Uterus (tissue), 4 donors: ENCODE measurements around the gene CIB4. TPM values are rescaled to one million over a fixed set of nuclear protein-coding genes. Genes with fewer than 3 reads are reported as not detected.
"Not testable (repeated sequence)": the region's sequence is repeated elsewhere in the genome, so short reads cannot be mapped to it uniquely, and the experiment has no call there.

Source experiments
- DNase-seq, 2 donors: peaks; one replicate each; pipeline ENCODE4 v3.0.0-alpha.2; 2019 to 2020
- H3K27ac ChIP-seq, 2 donors: fragments of 200-600 bp; sonication (generic); 1 replicate in 1 of 2; 2 replicates in 1 of 2; pipeline ENCODE4 v1.5.1; 2016 to 2018
- H3K27me3 ChIP-seq, 2 donors: fragments of 200-600 bp; sonication (generic); one replicate each; pipeline ENCODE4 v1.5.1; 2018 to 2019; ENCODE audit warnings: control low read depth in 1 of 2
- H3K36me3 ChIP-seq, 2 donors: fragments of 200-600 bp; sonication (generic); one replicate each; pipeline ENCODE4 v1.5.1; 2019; ENCODE audit warnings: control low read depth in 1 of 2
- H3K4me1 ChIP-seq, 2 donors: fragments of 200-600 bp; sonication (generic); one replicate each; pipeline ENCODE4 v1.5.1; 2018 to 2019; ENCODE audit warnings: control low read depth in 1 of 2
- H3K4me3 ChIP-seq, 2 donors: fragments of 200-600 bp; sonication (generic); 1 replicate in 1 of 2; 2 replicates in 1 of 2; pipeline ENCODE4 v1.5.1; 2018 to 2019; ENCODE audit warnings: mild to moderate bottlenecking in 1 of 2
- H3K9me3 ChIP-seq, 2 donors: fragments of 200-600 bp; sonication (generic); one replicate each; pipeline ENCODE4 v1.5.1; 2019; ENCODE audit warnings: control low read depth in 1 of 2
- POLR2A ChIP-seq, 2 donors: fragments of 450-650 bp; IDR thresholded peaks; one replicate each; pipeline ENCODE4 v1.6.1; 2016; ENCODE audit warnings: antibody characterized with exemption in 2 of 2, mild to moderate bottlenecking in 1 of 2, moderate library complexity in 1 of 2
- intact Hi-C: fragments of 100-400 bp; cut with DNase I; formaldehyde crosslinking; loops from one replicate; pipeline ENCODE4 v1.15.1; 2023; ENCODE audit warnings: low total_unique reads
- total RNA-seq, 4 donors: library from RNA; depleted of rRNA in 3 of 4; stranded (reverse); fragments of >200 nt in 3 of 4; gene quantifications; one replicate each; pipeline versions ENCODE4 v1.1.0 to v1.2.4, GENCODE V29; 2014 to 2023
- TF ChIP-seq, protein P1 (sequence below), 4 experiments: fragments of 200-600 bp in 2 of 4; fragments of 450-650 bp in 2 of 4; sonication (generic) in 2 of 4; IDR thresholded peaks; one replicate each; pipeline ENCODE4 v1.5.1; 2016 to 2019; ENCODE audit warnings: antibody characterized with exemption in 4 of 4, mild to moderate bottlenecking in 2 of 4, moderate library complexity in 1 of 4
- donor health status: DM: yes; HTN: yes; CAD: no.

Gene CIB4
- total RNA-seq, 4 donors from 2014 or later = 0.61 TPM; not detected in 3

DNA sequence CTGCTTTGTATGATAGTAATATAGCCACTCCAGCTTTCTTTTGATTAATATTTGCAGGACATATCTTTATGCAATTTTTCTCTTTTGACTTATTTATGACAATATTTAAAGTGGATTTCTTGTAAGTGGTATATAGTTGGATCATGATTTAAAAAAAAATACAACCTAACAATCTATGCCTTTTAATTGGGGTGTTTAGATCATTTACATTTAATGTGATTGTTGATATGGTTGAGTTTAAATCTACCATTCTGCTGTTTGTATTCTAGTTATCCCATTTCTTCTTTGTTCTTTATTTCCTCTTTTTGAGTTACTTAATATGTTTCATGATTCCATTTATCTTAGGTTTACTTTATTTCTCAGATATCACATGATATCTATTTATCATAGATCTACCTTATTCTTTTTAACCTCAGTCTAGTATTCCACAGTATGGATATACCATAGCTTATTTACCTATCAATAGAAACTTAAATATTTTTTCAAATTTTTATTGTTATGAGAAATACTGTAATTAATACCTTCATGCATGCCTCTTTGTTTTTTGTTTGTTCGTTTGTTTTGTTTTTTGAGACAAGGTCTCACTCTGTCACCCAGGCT lies 19.3 kb upstream of the CIB4 start:
- TF ChIP-seq, protein P1, sequence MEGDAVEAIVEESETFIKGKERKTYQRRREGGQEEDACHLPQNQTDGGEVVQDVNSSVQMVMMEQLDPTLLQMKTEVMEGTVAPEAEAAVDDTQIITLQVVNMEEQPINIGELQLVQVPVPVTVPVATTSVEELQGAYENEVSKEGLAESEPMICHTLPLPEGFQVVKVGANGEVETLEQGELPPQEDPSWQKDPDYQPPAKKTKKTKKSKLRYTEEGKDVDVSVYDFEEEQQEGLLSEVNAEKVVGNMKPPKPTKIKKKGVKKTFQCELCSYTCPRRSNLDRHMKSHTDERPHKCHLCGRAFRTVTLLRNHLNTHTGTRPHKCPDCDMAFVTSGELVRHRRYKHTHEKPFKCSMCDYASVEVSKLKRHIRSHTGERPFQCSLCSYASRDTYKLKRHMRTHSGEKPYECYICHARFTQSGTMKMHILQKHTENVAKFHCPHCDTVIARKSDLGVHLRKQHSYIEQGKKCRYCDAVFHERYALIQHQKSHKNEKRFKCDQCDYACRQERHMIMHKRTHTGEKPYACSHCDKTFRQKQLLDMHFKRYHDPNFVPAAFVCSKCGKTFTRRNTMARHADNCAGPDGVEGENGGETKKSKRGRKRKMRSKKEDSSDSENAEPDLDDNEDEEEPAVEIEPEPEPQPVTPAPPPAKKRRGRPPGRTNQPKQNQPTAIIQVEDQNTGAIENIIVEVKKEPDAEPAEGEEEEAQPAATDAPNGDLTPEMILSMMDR (IDR thresholded peaks at IDR 0.05) = no peak
- no peak for TF ChIP-seq POLR2A (IDR thresholded peaks at IDR 0.05)
- H3K4me3 ChIP-seq = no peak overlapping the region
- H3K9me3 ChIP-seq = no peaks in the 10 kb centered on the region
- H3K27me3 ChIP-seq = no peaks in the 10 kb centered on the region
- no peak overlapping the region for H3K27ac ChIP-seq
- intact Hi-C loops = no loop called here
- DNase-seq = no peak
- no peaks in the 10 kb centered on the region for H3K4me1 ChIP-seq
- no peaks in the 10 kb centered on the region for H3K36me3 ChIP-seq

DNA sequence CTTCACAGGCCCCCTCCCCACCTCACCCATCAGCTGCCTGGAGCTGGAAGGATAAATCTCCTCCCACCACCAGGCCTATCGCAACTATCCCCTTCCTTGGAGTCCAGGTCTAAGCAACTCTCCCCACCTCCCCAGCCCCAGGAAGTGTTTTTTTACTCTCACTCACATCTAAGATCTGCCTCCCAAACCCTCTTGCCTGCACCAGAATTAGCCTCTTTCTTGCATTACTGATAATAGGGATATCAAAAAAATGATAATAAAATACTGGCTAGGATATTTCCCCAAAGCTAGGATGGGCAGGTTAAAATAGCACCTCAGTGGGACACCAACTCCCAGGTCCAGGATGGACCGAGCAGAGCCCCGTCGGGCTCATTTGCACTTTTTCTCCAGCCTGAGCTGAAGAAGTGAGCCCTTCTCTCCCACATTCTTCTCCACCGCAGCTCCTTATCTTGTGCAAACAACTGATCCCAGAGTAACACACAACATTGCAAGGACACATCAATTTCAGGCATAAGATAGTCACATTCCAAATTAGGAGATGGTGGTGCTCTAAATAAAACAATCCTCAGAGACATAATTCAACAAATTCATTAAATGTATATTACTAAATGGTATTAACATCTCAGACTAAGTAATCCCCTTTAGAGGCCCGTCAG lies 17.7 kb upstream of the CIB4 start:
- H3K4me3 ChIP-seq = no peak overlapping the region
- no peak overlapping the region for H3K27ac ChIP-seq
- no peaks in the 10 kb centered on the region for H3K36me3 ChIP-seq
- no peaks in the 10 kb centered on the region for H3K9me3 ChIP-seq
- TF ChIP-seq POLR2A (IDR thresholded peaks at IDR 0.05) = no peak
- TF ChIP-seq, protein P1 (IDR thresholded peaks at IDR 0.05) = no peak
- no peak for DNase-seq
- no peaks in the 10 kb centered on the region for H3K27me3 ChIP-seq
- intact Hi-C loops = no loop called here
- no peaks in the 10 kb centered on the region for H3K4me1 ChIP-seq

- no peaks in the 10 kb centered on the region for H3K36me3 ChIP-seq
- H3K4me3 ChIP-seq = no peak overlapping the region
- H3K4me1 ChIP-seq = no peaks in the 10 kb centered on the region
- TF ChIP-seq, protein P1 (IDR thresholded peaks at IDR 0.05) = no peak
- no peak for TF ChIP-seq POLR2A (IDR thresholded peaks at IDR 0.05)
- no peaks in the 10 kb centered on the region for H3K9me3 ChIP-seq
- H3K27ac ChIP-seq = no peak overlapping the region
- no peaks in the 10 kb centered on the region for H3K27me3 ChIP-seq
- intact Hi-C loops = no loop called here
- no peak for DNase-seq
Measured at GRCh38 chr2:26657265-26657664, 16.1 kb upstream of the CIB4 start.

DNA sequence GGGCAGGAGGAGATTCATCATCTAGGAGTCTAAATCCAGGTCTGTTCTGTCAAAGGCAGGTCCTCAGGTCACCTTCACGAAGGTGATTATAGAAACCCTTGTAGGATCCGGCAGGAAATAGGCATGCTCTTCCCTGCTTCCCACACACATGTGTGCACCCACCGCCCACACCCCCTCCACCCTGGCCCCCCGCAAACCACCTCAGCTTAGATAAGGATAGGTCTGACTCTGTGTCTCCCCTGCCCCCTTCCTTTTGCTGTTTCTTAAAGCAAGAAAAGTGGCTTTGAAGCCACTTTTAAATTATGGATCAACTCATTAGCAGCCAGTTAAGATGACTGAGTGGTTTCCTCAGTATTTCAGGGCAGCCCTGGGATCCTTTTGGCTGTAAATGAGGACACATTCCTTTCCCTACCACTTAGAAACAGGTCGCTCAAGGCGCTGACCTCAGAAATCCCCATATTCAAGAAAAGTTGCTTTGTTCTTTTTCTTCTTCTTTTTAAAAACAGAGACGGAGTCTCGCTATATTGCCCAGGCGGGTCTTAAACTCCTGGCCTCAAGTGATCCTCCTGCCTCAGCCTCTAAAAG lies 14.5 kb upstream of the CIB4 start:
- Histone ChIP-seq H3K9me3 (no peaks in the 10 kb centered on the region), H3K27me3 (no peaks in the 10 kb centered on the region), H3K4me1 (no peaks in the 10 kb centered on the region), H3K36me3 (no peaks in the 10 kb centered on the region), H3K27ac (no peak overlapping the region), H3K4me3 (no peak overlapping the region)
- no peak for DNase-seq
- intact Hi-C loops = no loop called here
- TF ChIP-seq POLR2A (IDR thresholded peaks at IDR 0.05) = no peak
- TF ChIP-seq, protein P1 (IDR thresholded peaks at IDR 0.05) = no peak

DNA sequence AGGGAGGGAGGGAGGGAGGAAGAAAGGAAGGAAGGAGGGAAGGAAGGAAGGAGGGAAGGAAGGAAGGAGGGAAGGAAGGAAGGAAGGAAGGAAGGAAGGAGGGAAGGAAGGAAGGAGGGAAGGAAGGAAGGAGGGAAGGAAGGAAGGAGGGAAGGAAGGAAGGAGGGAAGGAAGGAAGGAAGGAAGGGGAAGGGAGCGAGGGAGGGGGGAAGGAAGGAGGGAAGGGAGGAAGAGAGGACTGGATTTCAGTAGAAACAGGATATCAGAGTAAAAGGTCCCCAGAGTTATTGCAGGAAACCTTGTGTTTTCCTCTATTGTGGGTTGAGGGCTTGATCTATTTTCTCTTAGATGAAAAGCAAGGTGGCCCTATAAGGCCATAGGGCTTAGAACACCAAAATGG lies 14.0 kb upstream of the CIB4 start:
- H3K9me3 ChIP-seq, H3K4me3 ChIP-seq, intact Hi-C loops, H3K27me3 ChIP-seq, H3K27ac ChIP-seq, H3K4me1 ChIP-seq, DNase-seq, H3K36me3 ChIP-seq: not testable (repeated sequence)
